K562 (cell line): ENCODE measurements around the gene REXO2. TPM values are rescaled to one million over a fixed set of nuclear protein-coding genes. Genes with fewer than 3 reads are reported as not detected.

ENCODE experiments used
- E2F5 ChIP-seq: sonication (generic); formaldehyde crosslinking; IDR thresholded peaks from 2 replicates; pipeline ENCODE4 v1.8.0; 2022; ENCODE audit warnings: mild to moderate bottlenecking, missing genetic modification reagents
- ELF1 ChIP-seq: fragments of 200-800 bp; sonication (Bioruptor generic); IDR thresholded peaks from 2 replicates; pipeline ENCODE4 v1.6.1; 2016; ENCODE audit warnings: missing genetic modification characterization, missing compliant biosample characterization
- ETV1 ChIP-seq: fragments of 450-650 bp; conservative IDR thresholded peaks from 2 replicates; pipeline ENCODE4 v1.6.1; 2016; ENCODE audit warnings: missing genetic modification characterization, control low read depth, low read depth, missing compliant biosample characterization
- HMG20A ChIP-seq: fragments of 450-650 bp; formaldehyde crosslinking; conservative IDR thresholded peaks from 2 replicates; pipeline ENCODE4 v1.4.0; 2020; ENCODE audit warnings: mild to moderate bottlenecking, mixed read lengths
- MAFK ChIP-seq: IDR thresholded peaks from 2 replicates; pipeline ENCODE4 v1.6.1; 2011; ENCODE audit warnings: low read length, improper control_type of control experiment
- MAZ ChIP-seq, 2 experiments: fragments of 450-650 bp in 1 of 2; sonication (generic) in 1 of 2; formaldehyde crosslinking; IDR thresholded peaks in 1 of 2; conservative IDR thresholded peaks in 1 of 2; 2 replicates each; pipeline versions ENCODE4 v1.4.0 to v1.5.0; 2020; ENCODE audit warnings: mild to moderate bottlenecking in 1 of 2, missing genetic modification reagents in 1 of 2
- NONO ChIP-seq, 2 experiments: fragments of 200-400 bp in 1 of 2; fragments of 450-650 bp in 1 of 2; formaldehyde crosslinking in 1 of 2; IDR thresholded peaks; 2 replicates each; pipeline ENCODE4 v1.6.1; 2017; ENCODE audit warnings: low read depth in 2 of 2, mild to moderate bottlenecking in 2 of 2, moderate library complexity in 2 of 2, low read length in 1 of 2
- POLR2B ChIP-seq: fragments of 450-650 bp; IDR thresholded peaks from 2 replicates; pipeline ENCODE4 v1.6.1; 2018; ENCODE audit warnings: low read depth; ENCODE audit not compliant: partially characterized antibody
- SAFB ChIP-seq: fragments of 200-400 bp; formaldehyde crosslinking; IDR thresholded peaks from 2 replicates; pipeline ENCODE4 v1.6.1; 2017; ENCODE audit warnings: low read depth, low read length, borderline replicate concordance
- TARDBP ChIP-seq: fragments of 450-650 bp; IDR thresholded peaks from 2 replicates; pipeline ENCODE4 v1.6.1; 2016
- YBX1 ChIP-seq: fragments of 450-650 bp; IDR thresholded peaks from 2 replicates; pipeline ENCODE4 v1.7.1; 2016; ENCODE audit warnings: mild to moderate bottlenecking
- ZBTB7A ChIP-seq: IDR thresholded peaks from 2 replicates; pipeline ENCODE4 v1.6.1; 2011; ENCODE audit warnings: low read depth, mild to moderate bottlenecking, low read length, moderate library complexity, borderline replicate concordance; ENCODE audit not compliant: control insufficient read depth
- ZFX ChIP-seq: sonication (generic); formaldehyde crosslinking; IDR thresholded peaks from 2 replicates; pipeline ENCODE4 v1.8.0; 2022; ENCODE audit warnings: mild to moderate bottlenecking, missing genetic modification reagents, moderate library complexity
- ZNF143 ChIP-seq: sonication (generic); formaldehyde crosslinking; IDR thresholded peaks from 2 replicates; pipeline ENCODE4 v1.9.0; 2022; ENCODE audit warnings: mild to moderate bottlenecking, missing genetic modification reagents
- ZNF197 ChIP-seq: fragments of 200-800 bp; sonication (Bioruptor generic); IDR thresholded peaks from 2 replicates; pipeline ENCODE4 v1.6.1; 2016; ENCODE audit warnings: low read depth, missing genetic modification characterization, missing compliant biosample characterization
- ZNF583 ChIP-seq: fragments of 250-450 bp; sonication (Bioruptor Pico); IDR thresholded peaks from 2 replicates; pipeline ENCODE4 v1.4.0; 2020
- polyA plus RNA-seq, 8 experiments: library from polyadenylated mRNA; depleted of rRNA in 4 of 8; stranded (reverse) in 5 of 8; unstranded in 3 of 8; fragments of >200 nt; fragmentation: Nextera tagmentation in 2 of 8; fragmentation: Illumina TruSeq in 1 of 8; extraction: Ambion mirVana in 2 of 8; extraction: Trizol in 1 of 8; gene quantifications; 2 replicates each; pipeline versions ENCODE4 v1.2.1 to v1.2.3, GENCODE V29; 2011 to 2014; ENCODE audit warnings: inconsistent platforms in 1 of 8, missing spikeins in 1 of 8
- total RNA-seq, 7 experiments: library from RNA; depleted of rRNA in 6 of 7; stranded (reverse); fragments of >200 nt in 6 of 7; fragmentation: Illumina TruSeq in 2 of 7; extraction: Trizol in 2 of 7; gene quantifications; 2 replicates each; pipeline versions ENCODE4 v1.2.1 to v1.2.3, GENCODE V29; 2011 to 2021; ENCODE audit warnings: low replicate concordance in 1 of 7
- TF ChIP-seq, protein P1 (sequence below): fragments of 450-650 bp; IDR thresholded peaks from 2 replicates; pipeline ENCODE4 v1.6.1; 2017; ENCODE audit warnings: mild to moderate bottlenecking, moderate library complexity
- TF ChIP-seq, protein P2 (sequence below): fragments of 200-400 bp; formaldehyde crosslinking; IDR thresholded peaks from 2 replicates; pipeline ENCODE4 v1.6.1; 2017; ENCODE audit warnings: mild to moderate bottlenecking, low read depth, low read length, moderate library complexity

REXO2 gene
- total and polyA plus RNA-seq, 9 of the 15 experiments (the other 6 are each of a cell fraction or from before 2014, with no cell fraction given), result 143 to 370 (median 193) TPM

DNA sequence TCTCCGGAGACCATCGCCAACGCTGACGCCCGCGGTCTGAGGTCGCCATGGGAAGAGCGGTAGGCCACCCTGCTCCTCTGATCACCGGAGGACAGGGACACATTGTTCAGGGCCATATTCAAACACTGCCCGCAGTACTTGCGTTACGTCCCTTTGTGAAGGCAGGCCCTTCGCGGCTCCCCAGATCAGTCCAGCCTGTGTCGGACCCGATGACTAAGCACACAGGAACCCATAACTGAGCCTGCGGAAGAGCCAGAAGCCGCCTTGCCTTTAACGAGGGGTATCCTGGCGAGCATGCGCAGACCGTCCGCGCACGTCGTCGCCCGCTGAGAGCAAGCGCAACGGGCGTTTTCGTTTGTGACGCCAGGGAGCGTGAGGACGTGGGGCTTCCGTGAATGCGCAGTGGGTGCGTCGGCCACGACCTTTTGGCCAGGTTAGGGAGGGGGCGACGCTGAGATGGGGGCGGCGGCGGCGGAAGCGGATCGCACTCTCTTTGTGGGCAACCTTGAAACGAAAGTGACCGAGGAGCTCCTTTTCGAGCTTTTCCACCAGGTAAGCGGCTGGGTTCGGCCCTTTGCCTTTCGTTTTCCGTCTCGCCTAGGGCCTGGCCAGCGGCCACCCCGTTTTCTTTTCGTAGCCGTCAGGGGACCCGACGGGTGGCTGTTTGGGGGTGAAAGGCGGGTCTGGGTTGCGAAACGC lies 38.9 kb upstream of the REXO2 start, which contains the start of the genes C11orf71 and RBM7 (continued):
- TF ChIP-seq ZBTB7A, result peak; percentile 91
- TF ChIP-seq MAZ (CRISPR knock-in tag; conservative IDR thresholded peaks at IDR 0.05 in 1 of 2, IDR thresholded peaks at IDR 0.05 in 1 of 2), result peak; percentile 74 to 82
- TF ChIP-seq, protein P1, sequence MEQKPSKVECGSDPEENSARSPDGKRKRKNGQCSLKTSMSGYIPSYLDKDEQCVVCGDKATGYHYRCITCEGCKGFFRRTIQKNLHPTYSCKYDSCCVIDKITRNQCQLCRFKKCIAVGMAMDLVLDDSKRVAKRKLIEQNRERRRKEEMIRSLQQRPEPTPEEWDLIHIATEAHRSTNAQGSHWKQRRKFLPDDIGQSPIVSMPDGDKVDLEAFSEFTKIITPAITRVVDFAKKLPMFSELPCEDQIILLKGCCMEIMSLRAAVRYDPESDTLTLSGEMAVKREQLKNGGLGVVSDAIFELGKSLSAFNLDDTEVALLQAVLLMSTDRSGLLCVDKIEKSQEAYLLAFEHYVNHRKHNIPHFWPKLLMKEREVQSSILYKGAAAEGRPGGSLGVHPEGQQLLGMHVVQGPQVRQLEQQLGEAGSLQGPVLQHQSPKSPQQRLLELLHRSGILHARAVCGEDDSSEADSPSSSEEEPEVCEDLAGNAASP, result no peak
- TF ChIP-seq ZNF197 (CRISPR knock-in tag), result 0 out of 2 replicates have a peak, but pooled peaks have one; percentile 42
- TF ChIP-seq, protein P2, sequence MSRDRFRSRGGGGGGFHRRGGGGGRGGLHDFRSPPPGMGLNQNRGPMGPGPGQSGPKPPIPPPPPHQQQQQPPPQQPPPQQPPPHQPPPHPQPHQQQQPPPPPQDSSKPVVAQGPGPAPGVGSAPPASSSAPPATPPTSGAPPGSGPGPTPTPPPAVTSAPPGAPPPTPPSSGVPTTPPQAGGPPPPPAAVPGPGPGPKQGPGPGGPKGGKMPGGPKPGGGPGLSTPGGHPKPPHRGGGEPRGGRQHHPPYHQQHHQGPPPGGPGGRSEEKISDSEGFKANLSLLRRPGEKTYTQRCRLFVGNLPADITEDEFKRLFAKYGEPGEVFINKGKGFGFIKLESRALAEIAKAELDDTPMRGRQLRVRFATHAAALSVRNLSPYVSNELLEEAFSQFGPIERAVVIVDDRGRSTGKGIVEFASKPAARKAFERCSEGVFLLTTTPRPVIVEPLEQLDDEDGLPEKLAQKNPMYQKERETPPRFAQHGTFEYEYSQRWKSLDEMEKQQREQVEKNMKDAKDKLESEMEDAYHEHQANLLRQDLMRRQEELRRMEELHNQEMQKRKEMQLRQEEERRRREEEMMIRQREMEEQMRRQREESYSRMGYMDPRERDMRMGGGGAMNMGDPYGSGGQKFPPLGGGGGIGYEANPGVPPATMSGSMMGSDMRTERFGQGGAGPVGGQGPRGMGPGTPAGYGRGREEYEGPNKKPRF, result no peak
- peak; percentile 41; the same call in 1 of the 2 replicates for TF ChIP-seq SAFB
- peak; percentile 99 for TF ChIP-seq ZFX
- 0 out of 2 replicates have a peak, but pooled peaks have one; percentile 17 for TF ChIP-seq TARDBP
- no peak for TF ChIP-seq ZNF143 (CRISPR knock-in tag)
- peak; percentile 92 for TF ChIP-seq E2F5 (CRISPR knock-in tag)
- peak; percentile 72; the same call in 1 of the 2 replicates for TF ChIP-seq ZNF583 (CRISPR knock-in tag)
- TF ChIP-seq ETV1 (tag), result peak; percentile 80
- no peak for TF ChIP-seq YBX1
- no peak for TF ChIP-seq HMG20A (CRISPR knock-in tag)
- peak; percentile 95 for TF ChIP-seq POLR2B
- TF ChIP-seq ELF1 (tag), result peak; percentile 99
- TF ChIP-seq MAFK, result peak; percentile 37; the same call in 1 of the 2 replicates
- TF ChIP-seq NONO (IDR thresholded peaks at IDR 0.05; ENCODE audit: low read depth in 2 of 2, low read length in 1 of 2), result peak in 1 of 2 experiments; percentile 48; a peak in 1 of 4 replicates
